Testis (tissue), 2 donors: ENCODE data around the gene FBXW7.

Source experiments
- POLR2A ChIP-seq: fragments of 450-650 bp; IDR thresholded peaks from one replicate; pipeline ENCODE4 v1.6.1; 2017; ENCODE audit warnings: antibody characterized with exemption, mild to moderate bottlenecking, moderate library complexity
- TF ChIP-seq, protein P1 (sequence below), 3 experiments: fragments of 450-650 bp in 2 of 3; fragments of 200-600 bp in 1 of 3; sonication (generic) in 1 of 3; IDR thresholded peaks; one replicate each; pipeline ENCODE4 v1.5.1; 2016 to 2019; ENCODE audit warnings: antibody characterized with exemption in 3 of 3, mild to moderate bottlenecking in 2 of 3, moderate library complexity in 1 of 3

GRCh38 chr4:152510349-152511147 is 25.3 kb downstream of the FBXW7 start:
- no peak for TF ChIP-seq POLR2A
- TF ChIP-seq, protein P1, sequence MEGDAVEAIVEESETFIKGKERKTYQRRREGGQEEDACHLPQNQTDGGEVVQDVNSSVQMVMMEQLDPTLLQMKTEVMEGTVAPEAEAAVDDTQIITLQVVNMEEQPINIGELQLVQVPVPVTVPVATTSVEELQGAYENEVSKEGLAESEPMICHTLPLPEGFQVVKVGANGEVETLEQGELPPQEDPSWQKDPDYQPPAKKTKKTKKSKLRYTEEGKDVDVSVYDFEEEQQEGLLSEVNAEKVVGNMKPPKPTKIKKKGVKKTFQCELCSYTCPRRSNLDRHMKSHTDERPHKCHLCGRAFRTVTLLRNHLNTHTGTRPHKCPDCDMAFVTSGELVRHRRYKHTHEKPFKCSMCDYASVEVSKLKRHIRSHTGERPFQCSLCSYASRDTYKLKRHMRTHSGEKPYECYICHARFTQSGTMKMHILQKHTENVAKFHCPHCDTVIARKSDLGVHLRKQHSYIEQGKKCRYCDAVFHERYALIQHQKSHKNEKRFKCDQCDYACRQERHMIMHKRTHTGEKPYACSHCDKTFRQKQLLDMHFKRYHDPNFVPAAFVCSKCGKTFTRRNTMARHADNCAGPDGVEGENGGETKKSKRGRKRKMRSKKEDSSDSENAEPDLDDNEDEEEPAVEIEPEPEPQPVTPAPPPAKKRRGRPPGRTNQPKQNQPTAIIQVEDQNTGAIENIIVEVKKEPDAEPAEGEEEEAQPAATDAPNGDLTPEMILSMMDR (IDR thresholded peaks at IDR 0.05) = no peak
